GM12865 (cell line): ENCODE measurements around the gene C1QTNF4.

Source experiments
- DNase-seq: peaks from one replicate; pipeline ENCODE4 v3.0.0; 2010; ENCODE audit warnings: low read depth
- H3K4me3 ChIP-seq: 2 replicates; pipeline ENCODE4 v1.5.1; 2011; ENCODE audit warnings: mild to moderate bottlenecking, low read depth, low read length, control low read depth
- CTCF ChIP-seq: IDR thresholded peaks from 2 replicates; pipeline ENCODE4 v1.5.1; 2011; ENCODE audit warnings: low read length, control low read depth, low read depth, inconsistent platforms; ENCODE audit not compliant: insufficient read depth; ENCODE audit errors: missing control alignments

Gene C1QTNF4

GRCh38 chr11:47541070-47541469, 53.1 kb downstream of the C1QTNF4 start:
- TF ChIP-seq CTCF = no peak
- DNase-seq = no peak
- H3K4me3 ChIP-seq = no peak overlapping the region

GRCh38 chr11:47539681-47540039, 54.6 kb downstream of the C1QTNF4 start:
- no peak for DNase-seq
- no peak for TF ChIP-seq CTCF

More at GRCh38 chr11:47539681-47540039, 54.6 kb downstream of the C1QTNF4 start:
- H3K4me3 ChIP-seq = no peak overlapping the region
